DOHH2 (cell line): ENCODE data around the gene GIGYF2.

Source experiments
- H3F3A ChIP-seq: fragments of 200-600 bp; sonication (generic), shearing (Covaris generic); 2 replicates; pipeline ENCODE4 v1.6.0; 2016; ENCODE audit warnings: antibody characterized with exemption, mild to moderate bottlenecking; ENCODE audit not compliant: control insufficient read depth, insufficient read depth
- H3K27ac ChIP-seq: fragments of 200-600 bp; sonication (generic); 2 replicates; pipeline ENCODE4 v1.5.1; 2014; ENCODE audit warnings: low read depth, mild to moderate bottlenecking, low read length, moderate library complexity
- H3K27me3 ChIP-seq: fragments of 200-600 bp; sonication (generic); 2 replicates; pipeline ENCODE4 v1.6.1; 2014; ENCODE audit warnings: mild to moderate bottlenecking, low read length, mixed read lengths; ENCODE audit not compliant: control insufficient read depth
- H3K36me3 ChIP-seq: fragments of 200-600 bp; sonication (generic); 2 replicates; pipeline ENCODE4 v1.6.1; 2014; ENCODE audit warnings: mild to moderate bottlenecking, low read length, moderate library complexity, mixed read lengths; ENCODE audit not compliant: control insufficient read depth
- H3K4me1 ChIP-seq: fragments of 200-600 bp; sonication (generic); 2 replicates; pipeline ENCODE4 v1.6.1; 2014; ENCODE audit warnings: mild to moderate bottlenecking, low read length, mixed read lengths; ENCODE audit not compliant: control insufficient read depth
- H3K4me2 ChIP-seq: fragments of 200-600 bp; sonication (generic); 2 replicates; pipeline ENCODE4 v1.6.0; 2014; ENCODE audit warnings: mild to moderate bottlenecking, low read length, moderate library complexity
- H3K4me3 ChIP-seq: fragments of 200-600 bp; sonication (generic); 2 replicates; pipeline ENCODE4 v1.5.1; 2014; ENCODE audit warnings: mild to moderate bottlenecking, low read length, mixed read lengths
- H3K79me2 ChIP-seq: fragments of 200-600 bp; sonication (generic); 2 replicates; pipeline ENCODE4 v1.6.1; 2014; ENCODE audit warnings: mild to moderate bottlenecking, low read length, mixed read lengths; ENCODE audit not compliant: control insufficient read depth
- H3K9me2 ChIP-seq: fragments of 200-600 bp; sonication (generic); replicated peaks from 2 replicates; pipeline ENCODE4 v1.6.1; 2014; ENCODE audit warnings: mild to moderate bottlenecking, low read length, mixed read lengths; ENCODE audit not compliant: control insufficient read depth
- H3K9me3 ChIP-seq: fragments of 200-600 bp; sonication (generic); 2 replicates; pipeline ENCODE4 v1.6.1; 2014; ENCODE audit warnings: antibody characterized with exemption, low read length, mixed read lengths; ENCODE audit not compliant: control insufficient read depth, insufficient read depth
- H4K20me1 ChIP-seq: fragments of 200-600 bp; sonication (generic); 2 replicates; pipeline ENCODE4 v1.6.0; 2014; ENCODE audit warnings: low read depth, mild to moderate bottlenecking, antibody characterized with exemption, low read length, moderate library complexity; ENCODE audit not compliant: control insufficient read depth, insufficient read depth
- CTCF ChIP-seq: fragments of 200-600 bp; sonication (generic); IDR thresholded peaks from one replicate; pipeline ENCODE4 v1.5.1; 2014; ENCODE audit warnings: antibody characterized with exemption, mild to moderate bottlenecking, low read depth, low read length; ENCODE audit not compliant: poor library complexity, severe bottlenecking
- EZH2phosphoT487 ChIP-seq: fragments of 200-600 bp; sonication (generic); IDR thresholded peaks from 2 replicates; pipeline ENCODE4 v1.6.1; 2017; ENCODE audit warnings: borderline replicate concordance, mild to moderate bottlenecking, antibody characterized with exemption, low read length, moderate library complexity, mixed read lengths

The GIGYF2 gene

GRCh38 chr2:232777276-232777675, 80.1 kb downstream of the GIGYF2 start:
- H3K27me3 ChIP-seq: no peaks in the 10 kb centered on the region
- peaks cover 6% of the 10 kb centered on the region; the same call in 1 of the 2 replicates for H3F3A ChIP-seq
- peaks cover 11% of the 10 kb centered on the region for H3K4me1 ChIP-seq
- no peak overlapping the region for H3K4me2 ChIP-seq
- H3K27ac ChIP-seq: no peak overlapping the region
- H3K36me3 ChIP-seq: peaks cover 31% of the 10 kb centered on the region
- H3K79me2 ChIP-seq: peaks cover 3% of the 10 kb centered on the region; the same call in 1 of the 2 replicates
- H4K20me1 ChIP-seq: no peaks in the 10 kb centered on the region
- H3K4me3 ChIP-seq: no peak overlapping the region
- TF ChIP-seq EZH2phosphoT487: no peak
- TF ChIP-seq CTCF: no peak
- no peaks in the 10 kb centered on the region for H3K9me2 ChIP-seq
- H3K9me3 ChIP-seq: no peaks in the 10 kb centered on the region

DNA sequence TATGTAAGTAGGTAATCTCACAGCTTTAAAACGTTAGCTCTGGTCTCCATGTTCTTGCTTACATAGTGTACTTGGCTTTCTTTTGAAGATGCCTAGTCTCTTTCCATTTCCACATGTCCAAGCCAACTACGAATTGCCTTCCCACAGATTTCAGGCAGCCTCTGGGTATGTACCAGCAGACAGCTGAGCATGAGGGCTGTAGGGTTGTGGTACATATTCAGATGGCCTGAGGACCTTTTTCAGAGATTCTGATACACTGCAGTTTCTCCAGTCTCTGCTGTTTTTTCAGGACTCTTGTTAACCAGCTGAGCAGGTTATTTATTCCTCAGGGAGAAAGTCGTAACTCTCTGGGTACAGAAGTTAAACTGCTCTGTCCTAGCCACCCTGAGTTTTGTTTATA, 82.3 kb downstream of the GIGYF2 start:
- H3K9me3 ChIP-seq: no peaks in the 10 kb centered on the region
- H3K4me1 ChIP-seq: no peaks in the 10 kb centered on the region
- H3K27me3 ChIP-seq: no peaks in the 10 kb centered on the region
- no peak overlapping the region for H3K27ac ChIP-seq
- no peak overlapping the region for H3K4me2 ChIP-seq
- TF ChIP-seq CTCF (no peak), EZH2phosphoT487 (no peak)
- H4K20me1 ChIP-seq: no peaks in the 10 kb centered on the region
- H3K4me3 ChIP-seq: no peak overlapping the region
- no peaks in the 10 kb centered on the region for H3K79me2 ChIP-seq
- H3K36me3 ChIP-seq: peaks cover 16% of the 10 kb centered on the region
- no peaks in the 10 kb centered on the region for H3K9me2 ChIP-seq
- H3F3A ChIP-seq: no peaks in the 10 kb centered on the region

- TF ChIP-seq CTCF (no peak), EZH2phosphoT487 (no peak)
- Histone ChIP-seq H3K27me3 (no peaks in the 10 kb centered on the region), H3K4me1 (no peaks in the 10 kb centered on the region), H3F3A (no peaks in the 10 kb centered on the region), H4K20me1 (no peaks in the 10 kb centered on the region), H3K79me2 (no peaks in the 10 kb centered on the region), H3K9me2 (no peaks in the 10 kb centered on the region), H3K27ac (no peak overlapping the region), H3K4me2 (no peak overlapping the region), H3K9me3 (no peaks in the 10 kb centered on the region), H3K4me3 (no peak overlapping the region), H3K36me3 (peaks cover 12% of the 10 kb centered on the region)
Measured at GRCh38 chr2:232779934-232780333, 82.8 kb downstream of the GIGYF2 start.

- no peak for TF ChIP-seq CTCF
- Histone ChIP-seq H3K36me3 (peaks cover 16% of the 10 kb centered on the region), H3K9me2 (no peaks in the 10 kb centered on the region), H3K9me3 (no peaks in the 10 kb centered on the region), H3K4me1 (no peaks in the 10 kb centered on the region), H3K27me3 (no peaks in the 10 kb centered on the region), H4K20me1 (no peaks in the 10 kb centered on the region), H3K27ac (no peak overlapping the region), H3F3A (no peaks in the 10 kb centered on the region), H3K4me2 (no peak overlapping the region), H3K4me3 (no peak overlapping the region), H3K79me2 (no peaks in the 10 kb centered on the region)
Measured at GRCh38 chr2:232781765-232782164, 84.6 kb downstream of the GIGYF2 start.
